ENCODE measurements around the gene ZC3HAV1. TPM values are rescaled to one million over a fixed set of nuclear protein-coding genes. Genes with fewer than 3 reads are reported as not detected.
A peak's percentile ranks its signal among the peaks of the same experiment; 100 is the strongest.

Gene ZC3HAV1
- total and polyA plus RNA-seq, 9 of the 15 experiments (the other 6 are each of a cell fraction or from before 2014, with no cell fraction given), result 11.9 to 40.5 (median 23.9) TPM

DNA sequence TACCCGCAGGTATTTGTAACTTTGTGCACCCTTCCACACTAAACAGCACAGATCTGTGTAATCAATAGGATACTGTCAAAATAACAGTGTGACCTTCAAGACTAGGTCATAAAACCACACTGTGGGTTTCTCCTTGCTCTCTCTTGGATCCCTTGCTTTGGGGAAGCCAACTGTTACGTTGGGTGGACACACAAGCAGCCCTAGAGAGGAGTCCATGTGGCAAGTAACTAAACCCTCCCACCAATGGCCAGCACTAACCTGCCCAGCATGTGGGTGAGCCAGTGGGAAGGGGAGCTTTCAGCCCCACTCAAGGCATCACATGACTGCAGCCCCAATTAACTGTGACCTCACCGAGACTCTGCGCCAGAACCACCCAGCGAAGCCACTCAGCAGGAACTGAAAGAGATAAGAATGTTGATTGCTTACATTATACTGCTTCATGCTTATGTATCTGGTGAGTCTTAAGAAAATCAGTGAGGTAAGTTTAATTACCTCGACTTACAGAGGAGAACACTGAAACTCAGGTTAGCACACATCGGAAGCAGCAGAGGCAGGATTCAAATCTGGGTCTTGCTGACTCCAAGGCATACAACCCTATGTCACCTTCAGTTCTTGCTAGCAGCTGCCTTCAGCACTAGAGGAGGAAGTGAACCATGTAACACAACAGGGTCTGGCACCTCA lies 9.4 kb upstream of the ZC3HAV1 start (continued):
- TF ChIP-seq AFF1 (IDR thresholded peaks at IDR 0.05; ENCODE audit: low read depth in 1 of 2, partially characterized antibody in 2 of 2), result no peak
- TF ChIP-seq SOX6 (IDR thresholded peaks at IDR 0.05), result peak; percentile 89
- TF ChIP-seq PRMT5 (CRISPR knock-in tag; IDR thresholded peaks at IDR 0.05), result no peak
- peak; percentile 19; the same call in 1 of the 2 replicates for TF ChIP-seq HSF4 (CRISPR knock-in tag; IDR thresholded peaks at IDR 0.05; ENCODE audit: borderline replicate concordance)
- no peak for TF ChIP-seq SLC30A9 (CRISPR knock-in tag; IDR thresholded peaks at IDR 0.05)
- no peak for TF ChIP-seq ZNF780A (CRISPR knock-in tag; IDR thresholded peaks at IDR 0.05)
- 0 out of 2 replicates have a peak, but pooled peaks have one; percentile 20 for TF ChIP-seq ZNF212 (CRISPR knock-in tag; IDR thresholded peaks at IDR 0.05)
- no peak for TF ChIP-seq ZBTB8A (IDR thresholded peaks at IDR 0.05; ENCODE audit: partially characterized antibody)
- TF ChIP-seq MTF1 (CRISPR knock-in tag; IDR thresholded peaks at IDR 0.05; ENCODE audit: borderline replicate concordance), result no peak
- TF ChIP-seq ZBTB34 (CRISPR knock-in tag; IDR thresholded peaks at IDR 0.05), result no peak
- TF ChIP-seq ZNF77 (CRISPR knock-in tag; IDR thresholded peaks at IDR 0.05), result no peak
- no peak for TF ChIP-seq BCL6 (CRISPR knock-in tag; IDR thresholded peaks at IDR 0.05)
- TF ChIP-seq ARID4B (CRISPR knock-in tag; IDR thresholded peaks at IDR 0.05), result no peak
- TF ChIP-seq JUNB (CRISPR knock-in tag; conservative IDR thresholded peaks at IDR 0.05), result peak; percentile 55; the same call in 1 of the 2 replicates
- TF ChIP-seq TRIM28 (IDR thresholded peaks at IDR 0.05), result peak; percentile 66
- no peak for TF ChIP-seq ILK (tag; IDR thresholded peaks at IDR 0.05; ENCODE audit: borderline replicate concordance, low read depth)
- no peak for TF ChIP-seq EWSR1 (IDR thresholded peaks at IDR 0.05; ENCODE audit: borderline replicate concordance, low read depth, partially characterized antibody)
- no peak for TF ChIP-seq HLTF (IDR thresholded peaks at IDR 0.05)
- no peak for TF ChIP-seq ZNF79 (CRISPR knock-in tag; IDR thresholded peaks at IDR 0.05; ENCODE audit: low read depth)
- 0 out of 2 replicates have a peak, but pooled peaks have one; percentile 68 for TF ChIP-seq ZFP30 (CRISPR knock-in tag; IDR thresholded peaks at IDR 0.05; ENCODE audit: borderline replicate concordance)

Measured in K562 (cell line).